ENCODE measurements around the gene AKAP11.
A peak's percentile ranks its signal among the peaks of the same experiment; 100 is the strongest.
"Not testable (repeated sequence)": the region's sequence is repeated elsewhere in the genome, so short reads cannot be mapped to it uniquely, and the experiment has no call there.

Gene AKAP11, protein sequence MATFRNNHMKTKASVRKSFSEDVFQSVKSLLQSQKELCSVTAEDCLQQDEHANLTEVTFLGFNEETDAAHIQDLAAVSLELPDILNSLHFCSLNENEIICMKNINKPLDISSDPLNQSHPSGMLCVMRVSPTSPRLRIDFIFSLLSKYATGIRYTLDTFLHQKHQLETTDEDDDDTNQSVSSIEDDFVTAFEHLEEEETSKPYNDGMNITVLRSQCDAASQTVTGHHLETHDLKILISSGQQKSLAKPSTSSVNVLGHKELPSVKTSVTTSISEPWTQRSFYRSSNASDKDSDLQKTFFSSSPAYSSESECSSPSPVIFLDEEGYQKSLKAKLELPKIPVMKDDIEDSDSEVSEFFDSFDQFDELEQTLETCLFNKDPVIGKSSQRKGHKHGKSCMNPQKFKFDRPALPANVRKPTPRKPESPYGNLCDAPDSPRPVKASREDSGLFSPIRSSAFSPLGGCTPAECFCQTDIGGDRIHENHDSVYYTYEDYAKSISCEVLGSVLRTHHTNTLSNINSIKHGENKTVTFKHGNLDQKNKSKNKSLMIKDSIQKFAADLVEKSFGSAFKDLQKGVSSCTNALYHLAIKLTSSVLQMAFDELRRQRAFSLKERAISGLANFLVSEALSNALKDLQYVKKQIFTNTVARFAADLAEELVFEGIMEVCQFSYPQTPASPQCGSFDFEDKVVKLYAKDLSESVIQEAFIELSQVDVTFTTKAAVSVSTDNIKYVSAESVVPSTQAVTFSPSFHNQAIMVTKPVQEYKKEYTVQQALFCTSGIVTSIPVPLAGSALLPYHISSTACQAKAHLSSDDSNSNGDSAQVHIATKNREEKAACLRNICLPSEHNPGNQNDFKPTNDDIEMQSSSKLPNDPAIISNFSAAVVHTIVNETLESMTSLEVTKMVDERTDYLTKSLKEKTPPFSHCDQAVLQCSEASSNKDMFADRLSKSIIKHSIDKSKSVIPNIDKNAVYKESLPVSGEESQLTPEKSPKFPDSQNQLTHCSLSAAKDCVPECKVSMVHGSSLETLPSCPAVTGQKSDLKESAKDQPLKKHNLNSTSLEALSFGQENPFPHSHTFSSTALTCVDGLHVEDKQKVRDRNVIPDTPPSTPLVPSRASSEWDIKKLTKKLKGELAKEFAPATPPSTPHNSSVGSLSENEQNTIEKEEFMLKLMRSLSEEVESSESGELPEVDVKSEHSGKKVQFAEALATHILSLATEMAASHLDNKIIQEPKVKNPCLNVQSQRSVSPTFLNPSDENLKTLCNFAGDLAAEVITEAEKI (N-terminal part only)

DNA sequence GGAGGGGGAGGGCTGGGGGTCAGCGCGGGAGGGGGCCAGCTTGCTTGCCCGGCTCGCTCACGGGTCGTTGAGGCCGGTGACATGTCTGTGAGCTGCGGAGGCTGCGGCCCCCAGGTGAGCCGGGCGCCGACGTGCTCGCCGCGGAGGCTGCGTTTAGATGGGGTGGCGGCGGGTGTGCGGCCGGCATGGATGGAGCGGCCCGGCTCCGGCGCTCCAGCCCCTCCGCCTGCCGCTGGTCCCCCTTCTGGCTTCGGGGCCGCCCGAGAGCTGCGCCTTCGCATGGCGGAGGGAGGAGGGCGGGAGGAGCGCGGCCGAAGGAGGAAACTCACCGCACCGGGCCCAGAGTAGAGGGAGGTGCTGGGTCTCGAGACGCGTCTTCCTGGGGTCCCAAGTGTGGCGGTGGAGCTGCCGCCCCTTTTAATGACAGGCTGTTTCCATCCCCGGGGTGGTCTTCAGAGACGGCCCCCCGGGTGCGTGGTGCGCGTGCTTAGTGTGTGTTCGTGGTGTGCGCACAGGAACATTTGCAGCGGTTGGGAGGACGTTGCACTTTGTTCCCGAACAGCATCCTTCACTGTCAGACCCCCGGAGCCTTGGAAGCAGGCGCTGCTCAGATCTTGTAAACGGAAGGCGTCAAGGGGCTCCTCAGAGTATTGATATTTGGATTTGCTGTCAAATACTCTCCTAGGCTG lies at the start of gene AKAP11:
AKAP11 (plus strand) TSS at position 38 of the 689 bp plus-strand sequence. CDS start 14,197 bp downstream, outside the sequence.
- DNase-seq: peak; percentile 52

DNA sequence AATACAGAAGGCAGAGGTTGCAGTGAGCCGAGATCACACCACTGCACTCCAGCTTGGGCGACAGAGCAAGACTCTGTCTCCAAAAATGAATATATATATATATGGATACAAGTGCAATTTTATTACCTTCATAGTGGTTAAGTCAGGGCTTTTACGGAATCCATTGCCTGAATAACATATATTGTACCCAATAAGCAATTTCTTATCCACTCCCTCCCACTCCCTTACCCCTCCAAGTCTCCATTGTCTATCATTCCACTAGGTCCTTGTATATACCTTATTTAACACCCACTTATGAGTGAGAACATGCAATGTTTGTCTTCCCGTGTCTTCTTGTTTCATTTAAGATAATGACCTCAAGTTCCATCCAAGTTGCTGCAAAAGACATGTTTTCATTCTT lies 48.3 kb upstream of the AKAP11 start:
- no peak for DNase-seq

DNA sequence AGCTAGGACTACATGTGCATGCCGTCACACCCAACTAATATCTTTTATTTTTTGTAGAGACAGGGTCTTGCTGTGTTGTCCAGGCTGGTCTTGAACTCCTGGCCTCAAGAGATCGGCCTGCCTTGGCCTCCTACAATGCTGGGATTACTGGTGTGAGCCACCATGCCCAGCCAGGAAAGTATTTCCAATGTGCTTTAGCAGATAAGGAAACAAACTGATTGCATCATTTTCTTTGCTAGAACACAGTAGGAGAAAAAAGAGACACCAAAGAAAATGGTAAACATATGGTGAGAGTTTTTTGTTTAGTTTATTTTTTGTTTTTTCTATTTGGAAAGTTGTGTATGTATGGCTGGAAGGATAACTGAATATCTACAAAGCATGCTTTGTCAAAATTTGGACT lies 46.9 kb upstream of the AKAP11 start:
- DNase-seq: no peak

DNA sequence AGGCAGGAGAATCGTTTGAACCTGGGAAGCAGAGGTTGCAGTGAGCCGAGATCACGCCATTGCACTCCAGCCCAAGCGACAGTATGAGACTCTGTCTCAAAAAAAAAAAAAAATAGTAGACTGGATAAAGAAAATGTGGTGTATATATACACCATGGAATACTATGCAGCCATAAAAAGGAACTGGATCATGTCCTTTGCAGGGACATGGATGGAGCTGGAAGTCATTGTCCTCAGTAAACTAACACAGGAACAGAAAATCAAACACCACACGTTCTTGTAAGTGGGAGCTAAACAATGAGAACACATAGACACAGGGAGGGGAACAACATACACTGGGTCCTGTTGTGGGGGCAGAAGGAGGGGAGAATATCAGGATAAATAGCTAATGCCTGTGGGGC lies 45.2 kb upstream of the AKAP11 start:
- DNase-seq: not testable (repeated sequence)

DNA sequence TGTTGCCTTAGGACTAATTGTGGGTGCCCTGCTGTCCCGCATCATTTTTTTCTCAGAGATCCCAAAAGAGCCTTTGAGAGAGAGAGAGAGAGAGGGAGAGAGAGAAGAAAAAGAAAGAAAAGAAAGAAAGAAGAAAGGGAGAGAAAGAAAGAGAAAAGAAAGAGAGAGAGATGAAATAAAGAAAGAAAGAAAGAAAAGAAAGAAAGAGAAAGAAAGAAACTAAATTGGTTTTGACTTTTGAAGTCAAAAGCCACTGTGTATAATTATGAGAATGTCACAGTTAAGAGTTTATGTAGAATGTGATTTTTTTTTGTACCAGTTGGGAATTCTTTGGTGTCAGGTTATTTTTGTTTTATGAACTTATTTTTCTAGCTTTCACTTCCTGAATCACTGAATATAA lies 43.4 kb upstream of the AKAP11 start:
- DNase-seq: no peak

DNA sequence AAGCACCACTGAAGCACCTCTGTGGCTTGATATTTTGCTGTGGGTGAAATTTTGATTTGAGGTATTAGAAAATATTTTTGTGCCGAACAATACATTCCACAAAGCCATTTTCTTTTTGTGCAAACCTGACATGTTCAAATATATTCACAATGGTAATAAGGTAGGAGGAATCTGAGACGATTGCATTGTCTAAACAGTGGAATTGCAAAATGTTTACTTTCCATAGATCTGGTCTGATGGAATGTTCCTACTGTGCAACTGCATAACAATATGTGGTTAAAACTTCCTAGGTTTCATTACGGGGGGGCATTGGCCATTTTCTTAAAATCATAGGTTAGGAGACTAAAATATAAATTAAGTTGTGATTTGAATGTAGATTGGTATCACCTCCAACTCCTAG lies 42.7 kb upstream of the AKAP11 start:
- no peak for DNase-seq

DNA sequence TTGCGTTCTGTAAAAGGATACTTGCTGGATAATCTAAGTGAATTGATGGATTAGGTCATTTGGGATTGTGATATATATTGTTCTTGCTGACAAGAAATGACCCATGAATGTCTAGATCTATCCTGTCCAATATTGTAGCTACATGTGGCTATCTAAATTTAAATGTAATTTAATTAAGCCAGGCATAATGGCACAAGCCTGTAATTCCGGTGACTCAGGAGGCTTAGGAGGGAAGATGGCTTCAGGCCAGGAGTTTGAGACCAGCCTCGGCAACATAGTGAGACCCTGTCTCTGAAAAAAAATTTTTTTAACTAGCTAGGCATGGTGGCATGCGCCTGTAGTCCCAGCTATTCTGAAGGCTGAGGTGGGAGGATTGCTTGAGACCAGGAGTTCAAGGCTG lies 39.3 kb upstream of the AKAP11 start:
- no peak for DNase-seq

DNA sequence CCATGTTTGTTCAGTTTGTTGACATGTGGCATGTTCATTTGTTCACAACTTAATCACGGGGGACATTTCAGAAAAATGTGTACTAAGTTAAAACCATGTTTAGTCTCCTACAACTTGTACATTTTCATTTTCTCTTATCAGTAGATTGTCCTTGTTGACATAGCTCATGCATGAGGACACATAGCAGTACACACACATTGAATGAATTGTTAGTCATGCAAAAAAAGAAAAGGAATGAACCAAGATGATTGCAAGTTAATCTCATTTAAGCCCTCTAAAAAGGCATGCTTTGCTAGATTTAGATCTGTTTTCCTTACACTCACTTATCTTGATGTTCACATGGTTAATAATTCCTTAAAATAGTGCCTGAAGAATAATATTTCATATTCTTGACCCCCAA lies 38.2 kb upstream of the AKAP11 start:
- DNase-seq: no peak

DNA sequence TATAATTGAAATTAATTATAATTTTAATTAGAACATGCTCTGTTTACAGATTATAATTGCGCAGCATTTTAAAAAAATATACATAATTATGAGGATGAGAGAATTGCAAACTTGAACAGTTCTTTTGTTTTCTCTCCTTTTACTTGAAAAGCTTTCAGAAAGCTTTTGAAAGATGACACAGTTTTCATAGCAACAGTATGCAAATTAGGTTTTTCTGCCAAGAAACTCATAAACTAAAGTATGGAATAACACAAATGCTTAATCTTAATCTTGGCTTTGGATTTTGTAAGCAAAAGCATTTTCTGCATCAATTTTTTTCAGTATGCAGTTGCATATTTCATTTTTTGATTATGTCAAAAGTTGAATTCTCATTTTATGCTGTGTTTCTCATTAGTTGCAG lies 32.8 kb upstream of the AKAP11 start:
- no peak for DNase-seq

DNA sequence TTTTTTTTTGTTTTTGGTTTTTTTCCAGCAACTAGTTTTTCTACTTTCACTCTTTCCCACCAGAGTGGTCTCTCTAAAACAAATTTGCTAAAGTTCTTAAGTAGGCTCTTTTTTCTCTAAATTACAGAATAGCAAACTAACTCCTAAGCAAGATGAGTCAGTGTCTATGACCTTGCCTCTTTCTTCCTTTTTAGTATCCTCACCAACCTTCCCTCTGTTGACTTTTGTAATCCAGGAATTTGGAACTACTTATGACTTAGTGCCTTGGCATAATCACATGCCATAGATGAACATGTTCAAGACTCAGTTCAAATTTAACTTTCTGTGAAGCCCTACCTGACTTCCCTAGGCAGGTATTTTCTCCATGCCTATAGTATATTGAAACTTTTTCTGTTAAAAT lies 32.3 kb upstream of the AKAP11 start:
- no peak for DNase-seq

DNA sequence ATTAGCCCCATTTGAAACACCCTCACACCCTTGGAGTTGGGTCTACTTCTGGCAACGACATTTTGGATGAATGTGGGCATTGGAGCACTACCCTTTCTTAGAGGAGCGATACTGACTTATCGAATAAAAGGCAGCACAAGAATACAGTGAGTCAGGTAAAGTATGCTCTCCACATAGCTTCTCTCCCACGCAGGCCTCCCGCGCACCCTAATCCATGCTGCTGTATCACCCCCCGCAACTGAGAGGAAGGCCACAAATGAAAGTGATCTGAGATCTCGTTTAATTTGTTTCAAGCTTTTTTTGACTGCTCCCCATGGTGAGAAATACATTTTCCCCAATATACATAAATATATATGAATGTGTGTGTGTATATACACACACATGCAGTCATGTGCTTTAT lies 25.4 kb upstream of the AKAP11 start:
- DNase-seq: no peak

DNA sequence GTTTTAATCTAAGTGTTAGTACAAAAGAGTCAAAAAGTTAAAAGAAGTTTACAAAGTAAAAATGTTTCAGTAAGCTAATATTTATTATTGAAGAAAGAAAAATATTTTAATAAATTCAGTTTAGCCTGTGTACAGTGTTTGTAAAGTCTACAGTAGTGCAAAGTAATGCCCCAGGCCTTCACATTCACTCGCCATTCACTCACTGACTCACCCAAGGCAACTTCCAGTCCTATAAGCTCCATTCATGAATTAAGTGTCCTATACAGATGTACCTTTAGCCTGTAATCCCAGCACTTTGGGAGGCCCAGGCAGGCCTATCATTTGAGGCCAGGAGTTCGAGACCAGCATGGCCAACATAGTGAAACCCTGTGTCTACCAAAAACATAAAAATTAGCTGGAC lies 24.1 kb upstream of the AKAP11 start:
- DNase-seq: no peak

DNA sequence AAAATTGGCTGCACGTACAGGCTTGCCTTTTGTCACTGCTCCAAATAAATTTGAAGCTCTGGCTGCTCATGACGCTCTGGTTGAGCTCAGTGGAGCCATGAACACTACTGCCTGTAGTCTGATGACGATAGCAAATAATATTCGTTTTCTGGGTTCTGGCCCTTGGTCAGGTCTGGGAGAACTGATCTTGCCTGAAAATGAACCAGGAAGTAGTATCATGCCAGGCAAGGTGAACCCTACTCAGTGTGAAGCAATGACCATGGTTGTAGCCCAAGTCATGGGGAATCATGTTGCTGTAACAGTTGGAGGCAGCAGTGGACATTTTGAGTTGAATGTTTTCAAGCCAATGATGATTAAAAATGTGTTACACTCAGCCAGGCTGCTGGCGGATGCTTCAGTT lies 16.1 kb upstream of the AKAP11 start:
- DNase-seq: no peak

DNA sequence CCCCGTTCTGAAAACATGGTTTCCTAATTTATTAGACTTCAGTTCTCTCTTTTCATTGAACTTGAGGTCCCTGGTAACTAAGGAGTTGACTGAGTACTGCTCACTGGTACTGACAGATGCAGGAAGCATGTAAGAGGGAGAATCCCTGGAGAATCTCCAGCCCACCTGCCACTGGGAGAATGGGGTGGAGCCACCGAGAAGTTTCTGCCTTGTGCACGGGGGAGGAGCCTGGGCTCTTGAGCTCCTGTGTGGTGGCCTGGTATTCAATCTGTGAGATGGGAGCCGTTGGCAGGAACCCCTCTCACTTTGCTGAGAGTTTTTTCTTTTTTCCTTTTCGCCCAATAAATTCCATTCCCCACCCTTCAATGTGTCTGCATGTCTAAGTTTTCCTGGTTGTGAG lies 13.2 kb upstream of the AKAP11 start:
- DNase-seq: no peak

DNA sequence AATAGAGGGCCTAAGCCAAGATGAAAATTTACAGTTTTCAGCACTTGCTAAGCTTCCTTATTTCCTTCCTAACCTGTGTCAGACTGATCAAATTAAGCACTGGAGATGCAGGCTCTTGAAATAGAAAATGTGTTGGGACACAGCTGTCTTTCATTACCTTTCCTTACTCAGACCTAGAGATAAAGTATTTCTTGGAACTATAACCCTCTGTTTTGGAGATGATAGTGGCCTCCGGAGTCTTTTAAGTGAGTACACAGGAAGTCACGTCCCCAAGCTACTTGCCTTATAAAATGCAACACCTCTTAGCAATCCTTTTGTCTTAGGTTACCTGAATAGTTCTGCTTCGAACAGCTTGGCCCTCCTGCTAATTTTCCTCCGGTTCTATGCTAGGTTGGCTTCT lies 12.4 kb upstream of the AKAP11 start:
- DNase-seq: no peak

DNA sequence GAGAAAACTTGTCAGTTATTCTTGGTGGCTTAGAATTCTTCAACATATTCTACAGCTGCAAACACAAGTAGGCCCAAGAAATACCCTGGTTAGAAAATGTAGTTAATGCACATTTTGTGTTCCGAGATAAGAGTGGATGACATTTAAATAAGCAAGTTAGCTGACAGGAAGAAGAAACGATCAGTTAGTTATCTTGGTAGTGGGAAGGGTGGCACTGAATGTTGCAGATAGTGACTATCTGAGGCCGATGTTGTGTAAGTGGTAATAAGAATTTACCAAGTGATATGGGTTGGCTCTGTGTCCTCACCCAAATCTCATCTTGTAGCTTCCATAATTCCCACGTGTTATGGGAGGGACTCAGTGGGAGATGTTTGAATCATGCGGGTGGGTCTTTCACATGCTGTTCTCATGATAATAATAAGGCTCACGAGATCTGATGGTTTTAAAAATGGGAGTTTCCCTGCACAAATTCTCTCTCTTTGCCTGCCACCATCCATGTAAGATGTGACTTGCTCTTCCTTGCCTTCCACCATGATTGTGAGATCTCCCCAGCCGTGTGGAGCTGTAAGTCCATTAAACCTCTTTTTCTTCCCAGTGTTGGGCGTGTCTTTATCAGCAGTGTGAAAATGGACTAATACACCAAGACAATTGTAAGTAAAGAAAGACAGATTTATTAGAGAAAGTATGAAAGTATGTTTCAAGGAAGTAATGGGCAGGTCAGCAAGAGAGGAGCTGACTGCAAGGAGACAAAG lies 10.9 kb upstream of the AKAP11 start:
- no peak for DNase-seq

DNA sequence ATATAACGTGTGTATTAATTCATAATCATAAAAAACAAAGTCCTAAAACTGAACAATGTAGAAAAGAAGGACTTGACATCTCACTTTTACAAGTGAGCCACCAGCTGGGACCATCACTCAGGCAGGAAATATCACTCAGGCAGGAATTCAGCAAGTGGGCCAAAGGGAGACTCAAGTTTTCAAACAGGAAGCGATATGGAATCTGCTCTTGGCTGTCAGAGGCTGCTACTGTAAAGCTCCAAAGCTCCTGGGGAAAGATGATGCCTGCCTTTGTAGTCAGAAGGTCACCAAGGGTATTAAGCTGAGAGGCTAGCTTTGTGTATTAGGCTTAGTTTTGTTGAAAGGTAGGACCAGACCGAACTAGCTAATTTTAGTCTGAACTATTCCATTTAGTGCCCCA lies 5.5 kb upstream of the AKAP11 start:
- DNase-seq: no peak

DNA sequence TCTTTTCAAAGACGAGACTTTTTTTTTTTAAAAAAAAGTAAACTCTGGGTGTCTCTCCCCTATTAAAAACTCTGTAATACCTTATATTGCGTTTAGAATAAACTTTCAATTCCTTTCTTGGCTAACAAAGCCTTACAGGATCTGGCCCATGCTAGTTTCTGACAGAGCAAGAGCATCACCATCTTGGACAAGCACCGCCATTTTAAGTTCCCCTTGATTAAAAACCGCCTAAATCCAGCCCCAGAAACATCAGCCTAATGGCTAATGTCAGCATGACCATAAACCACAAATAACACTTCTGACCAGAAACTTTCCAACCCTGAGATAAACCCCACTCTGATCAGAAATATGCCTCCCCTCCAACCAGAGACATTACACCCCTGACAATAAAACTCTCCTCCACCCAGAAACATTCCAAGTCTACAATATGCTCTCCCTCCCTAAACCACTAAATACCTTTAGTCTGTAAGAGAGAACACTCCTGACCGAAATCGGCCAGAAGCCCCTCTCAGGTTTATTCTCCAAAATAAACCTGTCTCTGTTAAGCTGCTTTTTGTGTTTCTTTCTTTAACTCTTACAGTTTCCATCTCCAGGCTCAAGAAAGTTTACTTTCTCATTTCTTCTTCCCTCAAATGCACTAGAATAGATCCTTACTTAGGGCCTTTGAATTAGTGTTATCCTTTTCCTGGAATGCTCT lies 1.6 kb upstream of the AKAP11 start:
- DNase-seq: no peak

DNA sequence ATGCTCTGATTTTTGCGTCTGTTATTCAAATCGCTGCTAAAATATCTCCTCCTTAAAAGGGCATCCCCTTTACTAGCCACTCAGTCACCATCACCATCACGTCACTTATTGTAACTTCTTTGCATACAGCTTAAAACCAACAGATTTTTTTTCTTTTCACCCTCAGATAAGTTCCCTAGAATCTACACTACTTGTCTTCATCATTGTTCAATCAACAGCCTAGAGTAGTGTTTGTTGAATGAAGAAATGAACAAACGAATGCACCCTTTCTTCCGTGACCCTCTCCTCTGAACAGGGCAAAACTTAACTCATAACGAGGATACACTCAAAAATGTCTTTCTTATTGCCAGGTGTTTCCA lies 1.1 kb upstream of the AKAP11 start:
- no peak for DNase-seq

DNA sequence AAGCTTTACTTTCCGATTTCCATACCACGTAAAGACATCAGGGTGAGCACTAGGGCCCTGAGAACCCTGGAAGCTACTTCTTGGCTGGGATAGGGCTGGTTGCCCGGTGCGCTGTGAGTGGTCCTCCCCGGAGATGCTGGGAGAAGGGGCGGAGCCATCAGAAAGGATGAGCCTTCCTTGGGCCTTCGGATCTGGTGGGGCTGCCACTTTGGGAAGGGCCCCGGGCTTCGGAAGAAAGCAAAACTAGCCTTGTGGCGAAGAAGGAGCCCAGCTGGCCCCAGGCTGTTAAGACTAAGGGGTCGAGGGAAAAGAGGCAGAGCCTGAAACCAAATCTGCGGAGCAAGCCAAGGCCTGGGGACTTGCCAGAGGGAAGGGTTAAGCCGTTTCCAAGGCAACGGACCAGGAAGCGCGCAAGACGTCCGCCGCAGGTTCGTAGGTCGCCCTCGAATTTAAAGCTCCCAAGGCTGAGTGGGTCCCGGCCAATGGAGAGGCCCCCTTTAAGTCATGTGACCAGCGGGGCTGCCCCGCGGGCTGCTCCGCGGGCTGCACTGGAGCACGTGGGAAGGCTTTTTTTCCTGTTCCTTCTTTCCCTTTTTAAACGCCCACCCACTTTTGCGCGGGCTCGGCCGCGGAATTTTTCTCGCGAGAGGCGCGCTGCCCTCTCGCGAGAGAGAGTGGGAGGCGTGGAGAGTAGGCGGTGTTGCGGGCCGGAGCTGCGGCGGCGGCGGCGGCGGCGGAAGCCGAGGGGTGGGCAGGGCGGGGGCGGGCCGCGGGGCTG lies 426 bp upstream of the AKAP11 start:
- DNase-seq: peak; percentile 97

DNA sequence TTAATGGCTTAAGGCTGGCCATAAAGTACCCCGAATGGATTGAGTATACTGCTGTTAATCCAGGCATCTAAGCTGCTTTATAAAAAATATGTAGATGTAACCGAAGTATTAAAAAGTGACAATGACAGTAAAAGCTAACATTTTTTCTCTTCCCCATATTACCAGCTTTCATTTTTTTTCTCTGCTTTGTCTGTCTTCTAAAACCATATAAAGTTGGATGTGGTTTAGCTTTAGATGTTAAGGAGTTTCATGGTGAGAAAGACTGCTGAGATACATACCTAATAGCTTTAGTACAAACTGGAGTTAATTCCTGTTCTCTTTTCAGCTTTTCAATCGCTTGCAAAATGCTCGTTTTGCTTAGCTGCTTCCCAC lies 838 bp downstream of the AKAP11 start:
- peak; percentile 24 for DNase-seq

Data from inflammatory macrophage treated with lipopolysaccharide for 4 hours (primary cell).